Muscle layer of colon (tissue), 2 donors: ENCODE results near the gene SPDYE4.
"Not testable (repeated sequence)": the region's sequence is repeated elsewhere in the genome, so short reads cannot be mapped to it uniquely, and the experiment has no call there.

Source experiments
- H3K27ac ChIP-seq: one replicate; pipeline ENCODE4 v1.7.0; 2013; ENCODE audit warnings: low read depth, mild to moderate bottlenecking, low read length, moderate library complexity
- H3K27me3 ChIP-seq, 2 donors: one replicate each; pipeline ENCODE4 v1.7.0; 2013; ENCODE audit warnings: low read length in 2 of 2, mild to moderate bottlenecking in 2 of 2; ENCODE audit not compliant: insufficient read depth in 2 of 2, control insufficient read depth in 1 of 2
- H3K36me3 ChIP-seq: one replicate; pipeline ENCODE4 v1.7.0; 2013; ENCODE audit warnings: mild to moderate bottlenecking, low read length; ENCODE audit not compliant: insufficient read depth
- H3K4me1 ChIP-seq: one replicate; pipeline ENCODE4 v1.7.0; 2013; ENCODE audit warnings: mild to moderate bottlenecking, low read length; ENCODE audit not compliant: insufficient read depth
- H3K4me3 ChIP-seq, 2 donors: one replicate each; pipeline ENCODE4 v1.7.0; 2013; ENCODE audit warnings: low read length in 2 of 2, low read depth in 1 of 2, mild to moderate bottlenecking in 1 of 2, moderate library complexity in 1 of 2
- H3K9ac ChIP-seq: one replicate; pipeline ENCODE4 v1.7.0; 2013; ENCODE audit warnings: low read length
- H3K9me3 ChIP-seq: one replicate; pipeline ENCODE4 v1.7.0; 2013; ENCODE audit warnings: mild to moderate bottlenecking, low read length
- donor health status: abdominal sarcoma.
- donor health status: Adenocarcinoma of cecum.

Gene SPDYE4, protein sequence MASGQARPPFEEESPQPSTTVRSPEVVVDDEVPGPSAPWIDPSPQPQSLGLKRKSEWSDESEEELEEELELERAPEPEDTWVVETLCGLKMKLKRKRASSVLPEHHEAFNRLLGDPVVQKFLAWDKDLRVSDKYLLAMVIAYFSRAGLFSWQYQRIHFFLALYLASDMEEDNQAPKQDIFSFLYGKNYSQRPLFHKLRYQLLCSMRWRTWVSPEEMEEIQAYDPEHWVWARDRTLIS

DNA sequence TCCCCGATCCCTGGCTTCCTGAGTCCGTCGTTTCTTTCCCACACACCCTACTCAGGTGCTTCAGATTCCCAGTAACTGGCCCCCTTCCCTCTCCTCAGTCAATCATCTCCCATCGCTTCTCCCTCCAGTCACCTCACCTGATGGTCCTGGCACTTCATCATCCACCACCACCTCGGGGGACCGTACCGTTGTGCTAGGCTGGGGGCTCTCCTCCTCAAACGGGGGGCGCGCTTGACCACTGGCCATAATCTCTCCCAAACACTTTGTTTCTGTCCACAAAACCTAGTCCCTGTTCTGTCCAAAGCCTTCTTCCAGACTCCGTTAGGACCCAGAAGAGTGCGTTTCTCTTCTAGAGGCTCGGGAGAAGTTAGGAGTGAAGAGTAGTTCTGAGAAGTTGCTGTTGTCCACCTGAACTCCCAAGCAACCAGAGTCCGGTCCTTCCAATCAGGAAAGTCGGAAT is at the start of gene SPDYE4:
Gene SPDYE4, minus strand, starts transcription at position 410 of the 460 bp plus-strand sequence. Its CDS starts 164 bp downstream, at position 246.
- no peaks in the 10 kb centered on the region for H3K36me3 ChIP-seq
- no peaks in the 10 kb centered on the region for H3K9me3 ChIP-seq
- no peaks in the 10 kb centered on the region for H3K27me3 ChIP-seq
- no peaks in the 10 kb centered on the region for H3K4me1 ChIP-seq
- H3K4me3 ChIP-seq, result no peak within 1 kb of the TSS
- no peak within 1 kb of the TSS for H3K27ac ChIP-seq
- H3K9ac ChIP-seq, result no peak within 1 kb of the TSS

DNA sequence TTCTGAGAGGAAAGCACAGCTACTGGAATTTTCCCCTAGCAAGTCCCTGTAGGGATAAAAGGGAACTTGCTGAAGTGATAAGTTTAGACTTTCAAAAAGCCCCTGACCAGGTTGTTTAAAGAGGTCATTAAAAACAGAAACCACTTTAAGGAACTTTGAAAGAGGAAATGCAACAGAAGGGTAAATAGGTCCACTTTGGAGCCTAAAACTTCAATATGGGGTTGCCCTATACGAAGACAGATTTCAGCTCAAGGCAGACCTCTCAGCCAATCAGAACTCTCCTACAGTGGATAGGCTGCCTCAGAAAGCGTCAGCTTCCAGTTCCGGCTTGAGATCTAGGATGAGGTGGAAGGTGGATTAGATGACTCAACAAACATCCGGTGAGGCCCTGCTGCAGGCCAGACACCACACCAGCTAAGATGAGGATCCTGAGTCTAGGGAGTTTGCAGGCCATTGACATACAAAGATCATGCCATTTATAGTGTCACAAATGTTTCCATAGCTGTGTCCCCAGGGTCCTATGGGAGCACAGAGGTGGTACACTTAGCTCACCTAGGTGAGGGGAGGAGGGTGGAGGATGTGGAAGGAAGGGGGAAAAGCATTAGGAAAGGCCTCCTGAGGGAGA is 48.7 kb upstream of the SPDYE4 start:
- Histone ChIP-seq H3K4me3 (no peak overlapping the region), H3K4me1 (no peaks in the 10 kb centered on the region), H3K27me3 (no peaks in the 10 kb centered on the region), H3K27ac (no peak overlapping the region), H3K36me3 (no peaks in the 10 kb centered on the region), H3K9me3 (no peaks in the 10 kb centered on the region), H3K9ac (no peak overlapping the region)

DNA sequence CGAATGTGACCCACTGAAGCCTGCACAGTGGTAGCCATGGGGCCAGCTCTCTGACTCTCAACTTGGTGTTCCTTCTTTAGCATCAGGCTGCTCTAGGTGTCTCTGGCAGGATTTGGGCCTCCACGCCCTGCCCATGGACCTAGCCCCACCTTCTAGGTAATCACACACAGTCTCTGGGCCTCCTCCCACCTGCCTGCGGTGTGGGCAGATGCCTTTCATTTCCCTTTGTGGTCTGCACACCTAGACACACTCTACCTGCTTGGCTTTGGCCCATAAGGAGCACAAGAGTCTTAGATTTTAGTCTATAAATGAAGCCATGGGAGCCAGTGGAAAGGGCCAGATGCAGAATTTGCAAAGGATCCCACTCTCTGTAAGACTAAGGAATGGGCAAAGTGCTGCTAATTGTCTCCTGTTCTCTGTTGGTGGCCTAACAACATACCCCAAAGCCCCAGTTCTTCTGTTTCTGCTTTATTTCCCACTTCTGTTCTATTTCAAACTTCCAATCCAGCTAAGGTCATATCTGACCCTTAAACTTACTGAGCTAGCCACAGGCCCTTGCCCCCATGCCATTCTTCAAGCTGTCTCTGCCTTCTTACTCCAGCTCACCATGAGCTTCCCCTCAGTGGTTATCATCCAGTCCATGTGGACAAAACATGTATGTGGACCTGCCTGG is 48.0 kb upstream of the SPDYE4 start:
- no peak overlapping the region for H3K9ac ChIP-seq
- H3K4me1 ChIP-seq, result no peaks in the 10 kb centered on the region
- no peak overlapping the region for H3K27ac ChIP-seq
- no peak overlapping the region for H3K4me3 ChIP-seq
- no peaks in the 10 kb centered on the region for H3K36me3 ChIP-seq
- no peaks in the 10 kb centered on the region for H3K27me3 ChIP-seq
- no peaks in the 10 kb centered on the region for H3K9me3 ChIP-seq

DNA sequence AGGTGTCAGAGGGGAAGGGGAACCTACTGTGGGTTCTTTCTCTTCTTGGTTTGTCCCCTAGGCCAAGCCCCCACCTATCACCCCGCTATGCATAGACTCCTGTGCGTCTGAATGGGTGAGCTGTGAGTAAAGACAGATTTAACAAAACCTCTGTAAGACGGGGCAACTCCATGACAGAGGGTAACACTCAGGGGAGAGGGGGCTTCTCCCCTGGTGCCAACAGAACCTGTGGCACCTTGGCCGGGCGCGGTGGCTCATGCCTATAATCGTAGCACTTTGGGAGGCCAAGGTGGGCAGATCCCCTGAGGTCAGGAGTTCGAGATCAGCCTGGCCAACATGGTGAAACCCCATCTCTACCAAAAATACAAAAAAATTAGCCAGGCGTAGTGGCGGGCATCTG is 47.0 kb upstream of the SPDYE4 start:
- H3K9ac ChIP-seq, H3K27ac ChIP-seq, H3K4me1 ChIP-seq, H3K4me3 ChIP-seq, H3K9me3 ChIP-seq, H3K27me3 ChIP-seq, H3K36me3 ChIP-seq: not testable (repeated sequence)

DNA sequence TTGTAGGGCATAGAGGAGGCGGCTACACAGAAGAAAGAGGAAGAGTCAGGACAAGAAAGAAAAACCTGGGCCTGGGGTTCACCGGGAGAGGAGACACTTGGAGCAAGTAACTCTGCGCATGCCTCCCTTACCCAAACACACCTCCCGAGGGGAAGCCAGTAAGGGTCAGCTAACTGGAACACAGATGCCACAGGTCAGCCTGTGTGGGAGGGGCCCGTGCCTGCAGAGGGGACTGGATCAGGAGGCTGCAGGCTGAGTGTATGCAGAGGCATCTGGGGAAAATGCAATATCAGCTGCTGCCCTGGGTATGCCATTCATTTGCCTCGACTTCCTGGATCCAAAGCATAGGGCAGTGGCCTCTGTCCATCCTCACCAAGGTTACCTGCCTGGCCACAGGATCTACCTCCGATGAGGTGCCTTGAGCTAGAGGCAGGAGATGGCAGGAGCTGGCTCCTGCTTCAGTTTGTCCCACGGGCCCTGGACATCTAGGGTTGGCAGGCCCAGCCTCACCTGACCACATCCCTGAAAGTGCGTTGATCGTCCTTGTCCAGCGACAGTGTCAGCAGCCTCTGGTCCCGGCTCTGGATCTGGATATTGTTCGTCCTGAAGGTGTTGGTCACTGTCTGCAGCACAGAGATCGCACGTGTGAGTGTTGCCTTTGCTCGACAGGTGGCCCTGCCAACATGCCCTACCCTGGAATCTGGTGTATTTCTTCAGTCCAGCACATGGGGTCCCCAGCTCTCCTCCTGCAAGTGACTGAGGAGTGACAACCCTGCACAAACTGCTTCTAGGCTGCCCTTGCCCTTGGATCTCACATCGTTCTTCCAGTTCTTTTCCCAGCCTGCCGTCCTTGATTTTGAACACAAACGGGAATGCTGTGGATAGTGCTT is 45.4 kb upstream of the SPDYE4 start:
- Histone ChIP-seq H3K9ac (no peak overlapping the region), H3K36me3 (no peaks in the 10 kb centered on the region), H3K9me3 (no peaks in the 10 kb centered on the region), H3K27ac (no peak overlapping the region), H3K4me1 (no peaks in the 10 kb centered on the region), H3K4me3 (no peak overlapping the region), H3K27me3 (peaks cover 0 to 9% of the 10 kb centered on the region in 2 donors)

DNA sequence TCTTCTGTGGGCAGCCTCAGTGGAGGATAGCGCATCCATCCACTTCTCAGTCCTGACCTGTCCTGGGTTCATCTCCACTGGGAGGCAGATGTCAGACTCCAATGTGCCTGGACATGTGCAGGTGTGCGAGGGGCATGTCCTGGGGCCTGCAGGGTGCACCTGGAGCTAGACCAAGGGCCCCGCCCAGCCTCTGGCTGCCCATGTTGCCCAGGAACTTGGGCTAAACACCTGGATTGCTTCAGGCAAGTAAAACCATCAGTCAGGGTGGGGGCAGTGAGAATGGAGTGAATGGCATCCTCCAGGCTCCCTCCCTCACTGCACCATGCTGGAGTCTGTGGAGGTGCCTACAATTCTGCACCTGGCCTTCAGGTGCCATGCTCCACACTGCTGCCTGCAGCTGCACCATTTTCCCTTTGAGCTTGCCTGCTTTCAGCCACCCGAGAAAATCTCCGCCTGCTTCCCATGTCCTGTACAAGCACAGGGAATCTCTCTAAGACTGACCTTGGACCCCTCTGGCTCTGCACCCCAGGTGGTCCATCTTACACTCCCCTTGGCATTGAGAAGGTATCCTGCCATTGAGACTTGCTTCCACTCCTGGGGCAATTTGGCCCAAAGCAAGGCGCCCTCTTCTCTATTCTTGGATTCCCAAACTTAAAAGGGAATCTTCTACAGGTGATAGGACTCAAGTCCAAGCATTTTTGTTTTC is 42.9 kb upstream of the SPDYE4 start:
- H3K27ac ChIP-seq, result no peak overlapping the region
- peaks cover 0 to 18% of the 10 kb centered on the region in 2 donors for H3K27me3 ChIP-seq
- no peaks in the 10 kb centered on the region for H3K4me1 ChIP-seq
- no peak overlapping the region for H3K9ac ChIP-seq
- no peaks in the 10 kb centered on the region for H3K9me3 ChIP-seq
- no peaks in the 10 kb centered on the region for H3K36me3 ChIP-seq
- H3K4me3 ChIP-seq, result no peak overlapping the region

DNA sequence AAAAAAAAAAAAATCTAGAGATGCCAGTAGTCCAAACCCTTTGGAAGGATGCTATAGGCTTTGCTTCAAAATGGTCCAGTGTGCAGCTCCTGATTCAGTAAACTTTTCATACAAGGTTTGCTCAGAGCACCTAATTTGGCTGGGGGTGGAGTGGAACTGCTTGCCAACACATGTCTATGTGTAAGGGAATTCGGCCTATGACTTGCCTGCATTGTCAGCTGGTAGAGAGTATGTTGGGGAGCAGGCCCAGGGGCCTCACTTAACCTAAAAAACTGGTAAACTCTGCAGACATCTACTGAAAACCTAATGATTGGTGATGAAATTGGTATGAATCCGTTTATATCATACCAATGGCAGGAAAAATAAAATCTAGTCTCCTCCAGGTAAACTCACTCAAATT is 42.3 kb upstream of the SPDYE4 start:
- H3K9me3 ChIP-seq, result no peaks in the 10 kb centered on the region
- no peak overlapping the region for H3K4me3 ChIP-seq
- H3K27me3 ChIP-seq, result peaks cover 0 to 18% of the 10 kb centered on the region in 2 donors

DNA sequence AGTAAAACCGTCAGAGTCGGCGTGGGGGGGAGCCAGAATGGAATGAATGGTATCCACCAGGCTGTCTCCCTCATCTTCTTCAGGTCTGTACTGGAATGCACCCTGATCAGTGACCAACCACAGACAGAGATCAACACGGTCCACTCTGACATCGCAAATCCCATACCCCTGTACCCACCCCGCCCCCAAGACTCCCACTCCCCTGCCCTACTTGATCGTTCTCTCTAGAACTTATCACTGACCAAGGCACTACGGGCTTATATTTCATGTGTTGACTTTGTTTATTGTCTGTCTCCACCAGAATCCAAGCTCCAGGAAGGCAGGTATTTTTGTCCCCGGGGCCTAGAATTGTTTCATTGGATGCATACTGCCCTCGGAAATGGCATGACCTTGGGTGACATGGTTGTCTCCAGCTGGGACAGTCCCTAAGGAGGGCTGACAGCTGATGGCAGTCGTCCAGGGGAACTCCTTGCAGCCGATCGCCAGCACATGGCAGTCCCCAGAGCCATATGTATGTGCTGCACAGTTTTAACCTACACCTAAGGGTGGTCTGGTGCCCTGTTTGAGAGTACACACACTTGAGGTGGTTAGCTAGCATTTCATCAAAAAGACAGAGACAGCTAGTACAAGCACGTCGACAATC is 41.3 kb upstream of the SPDYE4 start:
- Histone ChIP-seq H3K27ac (no peak overlapping the region), H3K4me3 (no peak overlapping the region), H3K9me3 (no peaks in the 10 kb centered on the region), H3K27me3 (peaks cover 0 to 18% of the 10 kb centered on the region in 2 donors), H3K9ac (no peak overlapping the region), H3K36me3 (no peaks in the 10 kb centered on the region), H3K4me1 (no peaks in the 10 kb centered on the region)

More for the DNA sequence above, 42.3 kb upstream of the SPDYE4 start:
- no peak overlapping the region for H3K27ac ChIP-seq
- H3K36me3 ChIP-seq, result no peaks in the 10 kb centered on the region
- no peaks in the 10 kb centered on the region for H3K4me1 ChIP-seq
- no peak overlapping the region for H3K9ac ChIP-seq

DNA sequence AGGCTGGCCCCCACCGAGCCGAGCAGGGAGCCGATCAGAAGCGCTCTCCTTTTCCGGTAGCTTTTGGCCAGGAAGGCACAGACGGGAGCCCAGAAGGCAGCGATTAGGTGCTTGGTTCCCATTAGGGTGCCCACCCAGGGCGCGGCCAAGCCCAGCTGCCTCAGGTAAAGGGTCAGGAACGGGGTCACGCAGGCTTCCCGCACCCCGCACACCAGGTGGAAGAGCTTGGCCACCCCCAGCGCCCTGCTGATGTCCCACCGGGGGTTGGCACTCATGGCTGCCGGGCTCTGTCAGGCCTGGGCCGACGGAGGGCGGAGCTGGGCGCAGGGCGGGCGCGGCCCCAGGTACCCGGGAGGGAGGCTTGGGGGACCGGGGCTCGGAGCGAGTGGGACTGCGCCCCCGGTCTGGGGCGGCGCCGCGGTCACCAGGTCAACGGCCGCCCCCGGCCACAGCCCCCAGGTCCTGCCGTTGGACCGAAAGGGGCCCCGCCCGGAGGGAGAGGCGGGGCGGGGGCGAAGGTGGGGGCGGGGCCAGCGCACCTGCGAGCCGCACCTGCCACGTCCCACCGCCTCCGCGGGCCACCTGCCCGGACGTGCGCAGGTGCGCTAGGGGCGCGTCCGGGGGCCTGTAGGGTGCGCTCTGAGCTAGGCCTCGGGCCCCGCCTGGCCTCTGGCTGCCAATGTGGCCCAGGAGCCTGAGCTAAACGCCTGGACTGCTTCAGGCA is 40.7 kb upstream of the SPDYE4 start, which contains the start of gene MFSD6L:
Gene MFSD6L, minus strand, starts transcription at position 520 of the 724 bp plus-strand sequence. Its CDS starts 245 bp downstream, at position 275.
- H3K4me3 ChIP-seq, result no peak within 1 kb of the TSS
- no peaks in the 10 kb centered on the region for H3K9me3 ChIP-seq
- H3K27me3 ChIP-seq, result peaks cover 0 to 18% of the 10 kb centered on the region in 2 donors
- no peak within 1 kb of the TSS for H3K27ac ChIP-seq
- no peaks in the 10 kb centered on the region for H3K4me1 ChIP-seq
- no peak within 1 kb of the TSS for H3K9ac ChIP-seq
- no peaks in the 10 kb centered on the region for H3K36me3 ChIP-seq
